Nephron (organoid): ENCODE measurements around the gene C22orf42.
"Not testable (repeated sequence)": the region's sequence is repeated elsewhere in the genome, so short reads cannot be mapped to it uniquely, and the experiment has no call there.

Experiments
- H3K27ac Mint-ChIP-seq, 3 experiments: 2 replicates each; pipeline ENCODE4 v1.8.0; 2020; ENCODE audit warnings: mixed read lengths in 3 of 3, mild to moderate bottlenecking in 2 of 3, moderate library complexity in 1 of 3
- H3K27me3 Mint-ChIP-seq: 2 replicates; pipeline ENCODE4 v1.8.0; 2021; ENCODE audit warnings: low read depth, mild to moderate bottlenecking, moderate library complexity, mixed read lengths
- H3K36me3 Mint-ChIP-seq: 2 replicates; pipeline ENCODE4 v1.8.0; 2020; ENCODE audit warnings: low read depth, mixed read lengths
- H3K4me1 Mint-ChIP-seq: 2 replicates; pipeline ENCODE4 v1.8.0; 2020; ENCODE audit warnings: mixed read lengths
- H3K4me3 Mint-ChIP-seq, 3 experiments: 2 replicates each; pipeline ENCODE4 v1.8.0; 2020; ENCODE audit warnings: mild to moderate bottlenecking in 3 of 3, mixed read lengths in 3 of 3, moderate library complexity in 2 of 3
- H3K9me3 Mint-ChIP-seq: 2 replicates; pipeline ENCODE4 v1.8.0; 2020; ENCODE audit warnings: mixed read lengths
- CTCF ChIP-seq, 3 experiments: fragments of 200-600 bp; sonication (generic); IDR thresholded peaks; one replicate each; pipeline ENCODE4 v1.5.0; 2021; ENCODE audit warnings: antibody characterized with exemption in 3 of 3; ENCODE audit not compliant: unreplicated experiment in 3 of 3

Gene C22orf42

GRCh38 chr22:32144496-32145274 lies 14.4 kb downstream of the C22orf42 start:
- no peak for TF ChIP-seq CTCF (IDR thresholded peaks at IDR 0.05; ENCODE audit: unreplicated experiment in 3 of 3)
- Mint-ChIP-seq H3K9me3 (peaks cover 10% of the 10 kb centered on the region), H3K4me1 (no peaks in the 10 kb centered on the region), H3K27me3 (no peaks in the 10 kb centered on the region), H3K36me3 (no peaks in the 10 kb centered on the region), H3K27ac (no peak overlapping the region), H3K4me3 (no peak overlapping the region)

GRCh38 chr22:32142600-32142999 lies 16.5 kb downstream of the C22orf42 start:
- Mint-ChIP-seq H3K4me3 (no peak overlapping the region), H3K27ac (no peak overlapping the region), H3K36me3 (no peaks in the 10 kb centered on the region), H3K4me1 (no peaks in the 10 kb centered on the region), H3K27me3 (no peaks in the 10 kb centered on the region), H3K9me3 (peaks cover 5% of the 10 kb centered on the region)
- no peak for TF ChIP-seq CTCF (IDR thresholded peaks at IDR 0.05; ENCODE audit: unreplicated experiment in 3 of 3)

GRCh38 chr22:32140688-32141087 lies 18.4 kb downstream of the C22orf42 start:
- H3K27ac Mint-ChIP-seq, H3K36me3 Mint-ChIP-seq, H3K27me3 Mint-ChIP-seq, H3K9me3 Mint-ChIP-seq, H3K4me3 Mint-ChIP-seq, H3K4me1 Mint-ChIP-seq: not testable (repeated sequence)
- TF ChIP-seq CTCF (IDR thresholded peaks at IDR 0.05; ENCODE audit: unreplicated experiment in 3 of 3), result peak in 2 of 3 experiments; percentile 11 to 32

- not testable (repeated sequence) for H3K4me1 Mint-ChIP-seq, H3K9me3 Mint-ChIP-seq, H3K27me3 Mint-ChIP-seq, H3K4me3 Mint-ChIP-seq, H3K27ac Mint-ChIP-seq, H3K36me3 Mint-ChIP-seq
Measured at GRCh38 chr22:32138576-32138975, 20.5 kb downstream of the C22orf42 start.

GRCh38 chr22:32137731-32138324 lies 21.3 kb downstream of the C22orf42 start:
- H3K27me3 Mint-ChIP-seq, H3K36me3 Mint-ChIP-seq, H3K4me1 Mint-ChIP-seq, H3K4me3 Mint-ChIP-seq, H3K9me3 Mint-ChIP-seq, H3K27ac Mint-ChIP-seq: not testable (repeated sequence)

GRCh38 chr22:32136881-32137280 lies 22.2 kb downstream of the C22orf42 start:
- H3K27ac Mint-ChIP-seq, H3K36me3 Mint-ChIP-seq, H3K9me3 Mint-ChIP-seq, H3K27me3 Mint-ChIP-seq, H3K4me1 Mint-ChIP-seq, H3K4me3 Mint-ChIP-seq: not testable (repeated sequence)

GRCh38 chr22:32135958-32136357 lies 23.1 kb downstream of the C22orf42 start:
- not testable (repeated sequence) for H3K4me1 Mint-ChIP-seq, H3K4me3 Mint-ChIP-seq, H3K27me3 Mint-ChIP-seq

GRCh38 chr22:32134796-32135195 lies 24.3 kb downstream of the C22orf42 start:
- not testable (repeated sequence) for H3K4me1 Mint-ChIP-seq, H3K9me3 Mint-ChIP-seq, H3K36me3 Mint-ChIP-seq, H3K4me3 Mint-ChIP-seq, H3K27ac Mint-ChIP-seq, H3K27me3 Mint-ChIP-seq

More at GRCh38 chr22:32135958-32136357, 23.1 kb downstream of the C22orf42 start:
- H3K27ac Mint-ChIP-seq, H3K9me3 Mint-ChIP-seq, H3K36me3 Mint-ChIP-seq: not testable (repeated sequence)
